Fibroblast of gingiva (primary cell): ENCODE results near the gene PZP.

ENCODE experiments used
- DNase-seq: peaks from one replicate; pipeline ENCODE4 v3.0.0-alpha.2; 2011; ENCODE audit warnings: low read depth

PZP gene

GRCh38 chr12:9104087-9104486, 104.1 kb downstream of the PZP start:
- DNase-seq = no peak

- no peak for DNase-seq
These were observed 104.9 kb downstream of the PZP start for GRCh38 chr12:9103050-9103849.

- no peak for DNase-seq
These were observed 107.0 kb downstream of the PZP start for GRCh38 chr12:9101018-9101687.

GRCh38 chr12:9099552-9100190, 108.5 kb downstream of the PZP start:
- no peak for DNase-seq
